A549 (cell line): ENCODE data around the gene ZMYND8.

Experiments used
- MAFK ChIP-seq: fragments of 450-650 bp; IDR thresholded peaks from 2 replicates; pipeline ENCODE4 v1.6.1; 2014; ENCODE audit not compliant: partially characterized antibody
- TF ChIP-seq, protein P1 (sequence below): fragments of 450-650 bp; IDR thresholded peaks from 2 replicates; pipeline ENCODE4 v1.6.1; 2014; ENCODE audit warnings: antibody characterized with exemption
- TF ChIP-seq, protein P2 (sequence below): fragments of >200 bp; sonication (Bioruptor Twin); formaldehyde crosslinking; IDR thresholded peaks from 3 replicates; pipeline ENCODE4 v1.5.1; 2016
- TF ChIP-seq, protein P3 (sequence below): fragments of 200-600 bp; sonication (generic); IDR thresholded peaks from 2 replicates; pipeline ENCODE4 v1.6.1; 2016; ENCODE audit warnings: antibody characterized with exemption, mild to moderate bottlenecking, moderate library complexity

DNA sequence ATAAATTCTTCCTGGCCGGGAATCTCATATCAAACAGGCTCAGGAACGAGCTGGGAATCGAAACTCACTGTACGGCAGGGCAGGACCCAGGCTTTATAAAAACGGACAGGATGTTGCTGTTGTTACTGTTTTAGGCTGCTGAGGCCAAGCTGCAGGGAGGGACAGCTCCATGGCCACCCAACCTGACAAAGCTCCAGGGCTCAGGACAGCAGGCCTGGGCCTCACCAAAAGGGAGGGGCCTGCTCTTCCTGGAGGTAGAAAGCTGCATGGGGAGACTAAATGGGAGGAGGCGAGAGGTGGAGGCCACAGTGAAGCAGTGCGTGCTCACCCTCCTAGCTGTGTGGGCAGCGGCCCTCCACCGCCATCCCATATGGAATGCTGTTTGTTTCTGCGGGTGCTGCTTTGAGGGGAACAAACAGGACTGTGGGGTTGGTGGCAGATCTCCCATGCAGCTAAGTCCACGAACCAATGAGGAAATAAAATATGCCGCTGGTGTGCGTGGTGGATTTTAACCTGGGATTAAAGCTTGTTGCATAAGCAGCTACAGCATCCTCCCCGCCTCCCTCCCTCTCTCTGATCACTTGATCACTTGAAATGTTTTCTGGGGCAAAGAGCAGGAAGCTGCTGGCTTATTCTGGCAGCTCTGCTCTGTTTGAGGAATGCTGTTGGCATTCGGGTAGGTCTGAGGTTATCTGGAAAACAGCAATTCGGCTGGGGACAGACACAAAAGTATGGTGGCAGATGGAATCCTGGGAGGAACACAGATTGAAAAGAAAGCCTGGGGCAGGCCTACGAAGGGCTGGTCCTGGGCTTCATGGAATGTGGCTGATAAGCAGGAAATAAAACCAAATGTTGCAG, 2.4 kb upstream of the ZMYND8 start:
- TF ChIP-seq, protein P1, sequence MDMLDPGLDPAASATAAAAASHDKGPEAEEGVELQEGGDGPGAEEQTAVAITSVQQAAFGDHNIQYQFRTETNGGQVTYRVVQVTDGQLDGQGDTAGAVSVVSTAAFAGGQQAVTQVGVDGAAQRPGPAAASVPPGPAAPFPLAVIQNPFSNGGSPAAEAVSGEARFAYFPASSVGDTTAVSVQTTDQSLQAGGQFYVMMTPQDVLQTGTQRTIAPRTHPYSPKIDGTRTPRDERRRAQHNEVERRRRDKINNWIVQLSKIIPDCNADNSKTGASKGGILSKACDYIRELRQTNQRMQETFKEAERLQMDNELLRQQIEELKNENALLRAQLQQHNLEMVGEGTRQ, result no peak
- TF ChIP-seq, protein P2, sequence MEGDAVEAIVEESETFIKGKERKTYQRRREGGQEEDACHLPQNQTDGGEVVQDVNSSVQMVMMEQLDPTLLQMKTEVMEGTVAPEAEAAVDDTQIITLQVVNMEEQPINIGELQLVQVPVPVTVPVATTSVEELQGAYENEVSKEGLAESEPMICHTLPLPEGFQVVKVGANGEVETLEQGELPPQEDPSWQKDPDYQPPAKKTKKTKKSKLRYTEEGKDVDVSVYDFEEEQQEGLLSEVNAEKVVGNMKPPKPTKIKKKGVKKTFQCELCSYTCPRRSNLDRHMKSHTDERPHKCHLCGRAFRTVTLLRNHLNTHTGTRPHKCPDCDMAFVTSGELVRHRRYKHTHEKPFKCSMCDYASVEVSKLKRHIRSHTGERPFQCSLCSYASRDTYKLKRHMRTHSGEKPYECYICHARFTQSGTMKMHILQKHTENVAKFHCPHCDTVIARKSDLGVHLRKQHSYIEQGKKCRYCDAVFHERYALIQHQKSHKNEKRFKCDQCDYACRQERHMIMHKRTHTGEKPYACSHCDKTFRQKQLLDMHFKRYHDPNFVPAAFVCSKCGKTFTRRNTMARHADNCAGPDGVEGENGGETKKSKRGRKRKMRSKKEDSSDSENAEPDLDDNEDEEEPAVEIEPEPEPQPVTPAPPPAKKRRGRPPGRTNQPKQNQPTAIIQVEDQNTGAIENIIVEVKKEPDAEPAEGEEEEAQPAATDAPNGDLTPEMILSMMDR, result no peak
- TF ChIP-seq, protein P3, sequence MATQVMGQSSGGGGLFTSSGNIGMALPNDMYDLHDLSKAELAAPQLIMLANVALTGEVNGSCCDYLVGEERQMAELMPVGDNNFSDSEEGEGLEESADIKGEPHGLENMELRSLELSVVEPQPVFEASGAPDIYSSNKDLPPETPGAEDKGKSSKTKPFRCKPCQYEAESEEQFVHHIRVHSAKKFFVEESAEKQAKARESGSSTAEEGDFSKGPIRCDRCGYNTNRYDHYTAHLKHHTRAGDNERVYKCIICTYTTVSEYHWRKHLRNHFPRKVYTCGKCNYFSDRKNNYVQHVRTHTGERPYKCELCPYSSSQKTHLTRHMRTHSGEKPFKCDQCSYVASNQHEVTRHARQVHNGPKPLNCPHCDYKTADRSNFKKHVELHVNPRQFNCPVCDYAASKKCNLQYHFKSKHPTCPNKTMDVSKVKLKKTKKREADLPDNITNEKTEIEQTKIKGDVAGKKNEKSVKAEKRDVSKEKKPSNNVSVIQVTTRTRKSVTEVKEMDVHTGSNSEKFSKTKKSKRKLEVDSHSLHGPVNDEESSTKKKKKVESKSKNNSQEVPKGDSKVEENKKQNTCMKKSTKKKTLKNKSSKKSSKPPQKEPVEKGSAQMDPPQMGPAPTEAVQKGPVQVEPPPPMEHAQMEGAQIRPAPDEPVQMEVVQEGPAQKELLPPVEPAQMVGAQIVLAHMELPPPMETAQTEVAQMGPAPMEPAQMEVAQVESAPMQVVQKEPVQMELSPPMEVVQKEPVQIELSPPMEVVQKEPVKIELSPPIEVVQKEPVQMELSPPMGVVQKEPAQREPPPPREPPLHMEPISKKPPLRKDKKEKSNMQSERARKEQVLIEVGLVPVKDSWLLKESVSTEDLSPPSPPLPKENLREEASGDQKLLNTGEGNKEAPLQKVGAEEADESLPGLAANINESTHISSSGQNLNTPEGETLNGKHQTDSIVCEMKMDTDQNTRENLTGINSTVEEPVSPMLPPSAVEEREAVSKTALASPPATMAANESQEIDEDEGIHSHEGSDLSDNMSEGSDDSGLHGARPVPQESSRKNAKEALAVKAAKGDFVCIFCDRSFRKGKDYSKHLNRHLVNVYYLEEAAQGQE, result no peak
- no peak for TF ChIP-seq MAFK
